H9 (cell line): ENCODE results near the gene IL21R. TPM values are rescaled to one million over a fixed set of nuclear protein-coding genes. Genes with fewer than 3 reads are reported as not detected.

Experiments used
- DNase-seq: peaks from one replicate; pipeline ENCODE4 v3.0.0-alpha.2; 2017
- H2AFZ ChIP-seq: one replicate; pipeline ENCODE4 v1.6.1; 2013; ENCODE audit warnings: mild to moderate bottlenecking, low read length, control low read depth, moderate library complexity
- H2AK5ac ChIP-seq: 2 replicates; pipeline ENCODE4 v1.6.1; 2013; ENCODE audit warnings: low read length, control low read depth, mixed read lengths; ENCODE audit not compliant: insufficient read length
- H2BK120ac ChIP-seq: one replicate; pipeline ENCODE4 v1.6.1; 2013; ENCODE audit warnings: low read depth, mild to moderate bottlenecking, low read length, control low read depth, inconsistent platforms; ENCODE audit not compliant: poor library complexity, severe bottlenecking
- H2BK12ac ChIP-seq: 2 replicates; pipeline ENCODE4 v1.6.1; 2013; ENCODE audit warnings: low read length, control low read depth, mixed read lengths, low read depth; ENCODE audit not compliant: insufficient read length
- H2BK15ac ChIP-seq: 2 replicates; pipeline ENCODE4 v1.6.1; 2013; ENCODE audit warnings: low read depth, low read length, control low read depth
- H2BK20ac ChIP-seq: one replicate; pipeline ENCODE4 v1.6.1; 2013; ENCODE audit warnings: low read depth, mild to moderate bottlenecking, low read length, control low read depth, inconsistent platforms; ENCODE audit not compliant: poor library complexity, severe bottlenecking
- H2BK5ac ChIP-seq: 2 replicates; pipeline ENCODE4 v1.6.1; 2013; ENCODE audit warnings: low read length, control low read depth, mixed read lengths; ENCODE audit not compliant: insufficient read length
- H3K14ac ChIP-seq: 2 replicates; pipeline ENCODE4 v1.6.1; 2013; ENCODE audit warnings: low read length, control low read depth; ENCODE audit not compliant: insufficient read depth
- H3K18ac ChIP-seq: 2 replicates; pipeline ENCODE4 v1.6.1; 2013; ENCODE audit warnings: low read depth, mild to moderate bottlenecking, mixed read lengths, low read length, control low read depth; ENCODE audit not compliant: insufficient read length
- H3K23ac ChIP-seq: 2 replicates; pipeline ENCODE4 v1.6.1; 2013; ENCODE audit warnings: low read length, control low read depth, mixed read lengths, low read depth; ENCODE audit not compliant: insufficient read length
- H3K23me2 ChIP-seq: 2 replicates; pipeline ENCODE4 v1.6.1; 2013; ENCODE audit warnings: low read depth, mild to moderate bottlenecking, mixed read lengths, low read length, control low read depth; ENCODE audit not compliant: insufficient read length, poor library complexity, severe bottlenecking
- H3K27ac ChIP-seq: 2 replicates; pipeline ENCODE4 v1.5.1; 2013; ENCODE audit warnings: low read length, control low read depth, mixed read lengths, low read depth; ENCODE audit not compliant: insufficient read length
- H3K27me3 ChIP-seq: 2 replicates; pipeline ENCODE4 v1.6.1; 2013; ENCODE audit warnings: low read length, control low read depth, inconsistent platforms; ENCODE audit not compliant: insufficient read depth
- H3K4ac ChIP-seq: 2 replicates; pipeline ENCODE4 v1.6.1; 2013; ENCODE audit warnings: low read depth, mild to moderate bottlenecking, control low read depth, inconsistent platforms, low read length, moderate library complexity
- H3K4me1 ChIP-seq: 2 replicates; pipeline ENCODE4 v1.6.1; 2013; ENCODE audit warnings: low read length, control low read depth, inconsistent platforms; ENCODE audit not compliant: insufficient read depth
- H3K4me2 ChIP-seq: 2 replicates; pipeline ENCODE4 v1.6.1; 2013; ENCODE audit warnings: low read length, control low read depth, mixed read lengths; ENCODE audit not compliant: insufficient read length, insufficient read depth
- H3K56ac ChIP-seq: 2 replicates; pipeline ENCODE4 v1.6.1; 2013; ENCODE audit warnings: low read depth, mild to moderate bottlenecking, mixed read lengths, low read length, control low read depth; ENCODE audit not compliant: insufficient read length
- H3K79me1 ChIP-seq: 2 replicates; pipeline ENCODE4 v1.6.1; 2013; ENCODE audit warnings: low read depth, mild to moderate bottlenecking, moderate library complexity, low read length, control low read depth, inconsistent platforms; ENCODE audit not compliant: insufficient read depth, poor library complexity, severe bottlenecking
- H3K79me2 ChIP-seq: 2 replicates; pipeline ENCODE4 v1.6.1; 2013; ENCODE audit warnings: low read length, control low read depth, inconsistent platforms; ENCODE audit not compliant: insufficient read depth
- H3K9ac ChIP-seq: 2 replicates; pipeline ENCODE4 v1.6.1; 2013; ENCODE audit warnings: low read length, control low read depth, mixed read lengths; ENCODE audit not compliant: insufficient read length; ENCODE audit errors: extremely low read depth
- H3K9me3 ChIP-seq: one replicate; pipeline ENCODE4 v1.6.1; 2013; ENCODE audit warnings: low read depth, low read length, inconsistent platforms; ENCODE audit not compliant: control insufficient read depth
- H3T11ph ChIP-seq: one replicate; pipeline ENCODE4 v1.6.1; 2013; ENCODE audit warnings: mild to moderate bottlenecking, low read length, control low read depth, inconsistent platforms
- H4K20me1 ChIP-seq: one replicate; pipeline ENCODE4 v1.6.1; 2013; ENCODE audit not compliant: control insufficient read depth, insufficient read length, insufficient read depth
- H4K5ac ChIP-seq: 2 replicates; pipeline ENCODE4 v1.6.1; 2013; ENCODE audit warnings: low read depth, mild to moderate bottlenecking, mixed read lengths, low read length, control low read depth; ENCODE audit not compliant: insufficient read length
- H4K8ac ChIP-seq: replicated peaks from 2 replicates; pipeline ENCODE4 v1.6.1; 2013; ENCODE audit warnings: low read length, control low read depth, mixed read lengths, low read depth; ENCODE audit not compliant: insufficient read length
- H4K91ac ChIP-seq: 2 replicates; pipeline ENCODE4 v1.6.1; 2013; ENCODE audit warnings: low read depth, mild to moderate bottlenecking, moderate library complexity, mixed read lengths, low read length, control low read depth; ENCODE audit not compliant: insufficient read length
- H3K27ac Mint-ChIP-seq, 3 experiments: 2 replicates in 2 of 3; 3 replicates in 1 of 3; pipeline ENCODE4 v1.8.0; 2020 to 2021; ENCODE audit warnings: mixed read lengths in 3 of 3, mild to moderate bottlenecking in 1 of 3, moderate library complexity in 1 of 3
- H3K27me3 Mint-ChIP-seq: 2 replicates; pipeline ENCODE4 v1.8.0; 2021; ENCODE audit warnings: low read depth, mild to moderate bottlenecking, moderate library complexity, mixed read lengths
- H3K36me3 Mint-ChIP-seq, 3 experiments: 2 replicates in 2 of 3; 3 replicates in 1 of 3; pipeline ENCODE4 v1.8.0; 2020 to 2021; ENCODE audit warnings: low read depth in 3 of 3, mixed read lengths in 3 of 3; ENCODE audit not compliant: insufficient read depth in 1 of 3
- H3K4me1 Mint-ChIP-seq, 2 experiments: 2 replicates each; pipeline ENCODE4 v1.8.0; 2020; ENCODE audit warnings: mixed read lengths in 2 of 2
- H3K4me3 Mint-ChIP-seq, 2 experiments: 2 replicates in 1 of 2; 3 replicates in 1 of 2; pipeline ENCODE4 v1.8.0; 2020 to 2021; ENCODE audit warnings: mild to moderate bottlenecking in 2 of 2, mixed read lengths in 2 of 2, moderate library complexity in 1 of 2
- H3K9me3 Mint-ChIP-seq, 2 experiments: 2 replicates in 1 of 2; 3 replicates in 1 of 2; pipeline ENCODE4 v1.8.0; 2020; ENCODE audit warnings: mild to moderate bottlenecking in 2 of 2, mixed read lengths in 2 of 2, moderate library complexity in 1 of 2
- WGBS: extraction: QIAGEN DNeasy Blood & Tissue Kit; methylation state at CpG from one replicate; pipeline ENCODE4 v1.1.7; 2013; ENCODE audit warnings: missing lambda C conversion rate, low lambda C conversion rate, mixed read lengths; ENCODE audit not compliant: insufficient read length; ENCODE audit errors: extremely low coverage; 5-methylcytosine and 5-hydroxymethylcytosine counted together
- total RNA-seq: library from RNA; stranded (reverse); gene quantifications from 2 replicates; pipeline ENCODE4 v1.2.1, GENCODE V29; 2021
- TF ChIP-seq, protein P1 (sequence below): fragments of 200-600 bp; sonication (generic); conservative IDR thresholded peaks from 3 replicates; pipeline ENCODE4 v1.8.0; 2021; ENCODE audit warnings: antibody characterized with exemption, mild to moderate bottlenecking

The IL21R gene
- total RNA-seq, 1 experiment from 2014 or later, result 0.07 TPM

DNA sequence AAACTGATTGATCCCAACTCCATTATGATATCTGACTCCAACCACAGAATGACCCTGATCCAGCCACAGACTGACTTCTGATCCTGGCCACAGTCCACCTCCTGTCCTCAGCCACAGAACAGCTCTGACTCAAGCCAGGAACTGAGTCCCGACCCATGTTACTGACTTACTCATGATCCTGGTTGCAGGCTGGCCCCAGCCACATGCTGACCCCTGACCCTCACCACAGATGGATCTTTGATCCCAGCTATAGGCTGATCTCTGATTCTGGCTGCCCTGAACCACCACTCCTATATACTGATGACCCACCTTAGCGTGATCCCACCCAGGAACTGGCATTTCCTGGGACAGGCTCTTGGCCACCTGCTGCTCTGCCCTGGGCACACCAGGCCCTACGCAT lies 32.2 kb upstream of the IL21R start:
- Histone ChIP-seq H3K27ac (no peak overlapping the region), H2BK5ac (no peak overlapping the region), H3K9me3 (no peaks in the 10 kb centered on the region), H3T11ph (no peak overlapping the region), H3K14ac (no peak overlapping the region), H3K4me1 (no peaks in the 10 kb centered on the region), H3K23ac (no peak overlapping the region), H3K18ac (no peak overlapping the region), H3K4me2 (no peak overlapping the region), H2BK12ac (no peak overlapping the region), H2BK15ac (no peak overlapping the region), H2AK5ac (no peak overlapping the region), H4K8ac (no peak overlapping the region), H3K56ac (no peak overlapping the region), H3K9ac (no peak overlapping the region), H3K79me2 (no peaks in the 10 kb centered on the region), H3K79me1 (no peaks in the 10 kb centered on the region), H4K91ac (no peak overlapping the region), H2BK120ac (no peak overlapping the region), H2AFZ (no peak overlapping the region), H4K20me1 (no peaks in the 10 kb centered on the region), H3K4ac (no peak overlapping the region), H3K23me2 (no peaks in the 10 kb centered on the region), H3K27me3 (no peaks in the 10 kb centered on the region), H2BK20ac (no peak overlapping the region), H4K5ac (no peak overlapping the region)
- Mint-ChIP-seq H3K36me3 (no peaks in the 10 kb centered on the region), H3K4me1 (peaks cover 7 to 8% of the 10 kb centered on the region in 2 experiments), H3K27ac (peak overlapping the region in 1 of 3 experiments; percentile 34; a peak in 1 of 7 replicates), H3K4me3 (no peak overlapping the region), H3K27me3 (no peaks in the 10 kb centered on the region; the same call in 1 of the 2 replicates), H3K9me3 (no peaks in the 10 kb centered on the region)
- no CpG with 5 or more reads among the region's 3 CpGs for WGBS
- TF ChIP-seq, protein P1, sequence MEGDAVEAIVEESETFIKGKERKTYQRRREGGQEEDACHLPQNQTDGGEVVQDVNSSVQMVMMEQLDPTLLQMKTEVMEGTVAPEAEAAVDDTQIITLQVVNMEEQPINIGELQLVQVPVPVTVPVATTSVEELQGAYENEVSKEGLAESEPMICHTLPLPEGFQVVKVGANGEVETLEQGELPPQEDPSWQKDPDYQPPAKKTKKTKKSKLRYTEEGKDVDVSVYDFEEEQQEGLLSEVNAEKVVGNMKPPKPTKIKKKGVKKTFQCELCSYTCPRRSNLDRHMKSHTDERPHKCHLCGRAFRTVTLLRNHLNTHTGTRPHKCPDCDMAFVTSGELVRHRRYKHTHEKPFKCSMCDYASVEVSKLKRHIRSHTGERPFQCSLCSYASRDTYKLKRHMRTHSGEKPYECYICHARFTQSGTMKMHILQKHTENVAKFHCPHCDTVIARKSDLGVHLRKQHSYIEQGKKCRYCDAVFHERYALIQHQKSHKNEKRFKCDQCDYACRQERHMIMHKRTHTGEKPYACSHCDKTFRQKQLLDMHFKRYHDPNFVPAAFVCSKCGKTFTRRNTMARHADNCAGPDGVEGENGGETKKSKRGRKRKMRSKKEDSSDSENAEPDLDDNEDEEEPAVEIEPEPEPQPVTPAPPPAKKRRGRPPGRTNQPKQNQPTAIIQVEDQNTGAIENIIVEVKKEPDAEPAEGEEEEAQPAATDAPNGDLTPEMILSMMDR, result no peak
- no peak for DNase-seq
